Skeletal muscle cell (primary cell): ENCODE results near the gene WWC2.
A peak's percentile ranks its signal among the peaks of the same experiment; 100 is the strongest.
"Not testable (repeated sequence)": the region's sequence is repeated elsewhere in the genome, so short reads cannot be mapped to it uniquely, and the experiment has no call there.

Experiments
- DNase-seq: peaks from one replicate; pipeline ENCODE4 v3.0.0-alpha.2; 2010; ENCODE audit warnings: low read depth
- H3K4me3 ChIP-seq: 2 replicates; pipeline ENCODE4 v1.5.1; 2011; ENCODE audit warnings: low read depth, mild to moderate bottlenecking, control low read depth, low read length, moderate library complexity

The WWC2 gene

DNA sequence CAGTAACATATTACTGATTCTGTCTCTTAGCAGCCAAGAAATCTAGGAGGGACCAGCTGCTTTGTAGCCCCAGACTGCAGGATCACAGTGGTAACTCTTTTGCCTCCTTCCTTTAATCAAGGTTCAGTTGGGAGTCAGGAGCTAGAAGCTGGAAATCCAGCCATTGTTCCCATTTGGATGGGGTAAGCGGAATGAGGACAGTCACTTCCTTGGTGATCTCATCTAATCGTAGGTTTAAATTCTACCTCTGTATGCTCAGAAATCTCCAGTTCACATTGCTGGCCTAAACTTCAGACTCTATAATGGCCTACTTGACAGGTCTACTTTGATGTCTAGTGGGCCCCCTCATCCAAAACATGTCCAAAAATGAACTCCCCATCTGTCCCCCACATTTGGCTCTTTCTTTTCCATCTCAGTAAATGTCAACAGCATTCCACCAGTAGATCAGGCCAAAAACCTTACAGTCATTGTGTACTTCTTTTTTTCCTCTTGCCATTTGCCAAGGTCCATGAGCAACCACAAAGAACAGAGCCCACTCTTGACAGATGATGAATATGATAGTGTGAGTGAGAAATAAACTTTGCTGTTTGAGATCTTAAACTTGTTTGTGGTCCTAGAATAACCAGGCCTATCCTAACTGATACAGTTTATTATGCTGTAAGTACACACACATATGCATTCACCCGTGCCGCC, 40.1 kb downstream of the WWC2 start:
- no peak overlapping the region for H3K4me3 ChIP-seq
- no peak for DNase-seq

DNA sequence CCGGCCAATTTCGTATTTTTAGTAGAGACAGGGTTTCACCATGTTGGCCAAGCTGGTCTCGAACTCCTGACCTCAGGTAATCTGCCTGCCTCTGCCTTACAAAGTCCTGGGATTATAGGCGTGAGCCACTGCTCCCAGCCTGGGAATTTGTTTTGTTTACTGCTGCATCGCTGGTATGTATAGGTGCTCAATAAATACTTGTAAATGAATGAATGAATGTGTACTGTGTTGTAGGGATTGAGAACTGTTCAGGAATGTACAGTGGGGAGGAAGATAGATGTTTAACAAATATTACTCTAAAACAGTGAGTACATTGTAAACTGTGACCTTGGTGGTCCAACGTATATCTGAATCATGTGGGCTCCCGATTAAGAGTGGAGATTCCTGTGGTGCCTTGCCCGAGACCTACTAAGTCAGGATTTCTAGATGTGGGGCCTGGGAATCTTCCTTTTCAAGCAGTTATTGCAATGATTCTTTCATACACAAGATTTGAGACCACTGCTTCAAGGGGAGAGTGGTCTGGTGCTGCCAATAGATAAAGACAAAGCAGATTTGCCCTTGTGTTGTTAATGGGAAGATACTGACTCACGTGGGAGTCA, 41.0 kb downstream of the WWC2 start:
- DNase-seq: no peak
- no peak overlapping the region for H3K4me3 ChIP-seq

- H3K4me3 ChIP-seq: no peak overlapping the region
- no peak for DNase-seq
Observed at GRCh38 chr4:183140911-183141320, 41.9 kb downstream of the WWC2 start.

- no peak for DNase-seq
- H3K4me3 ChIP-seq: no peak overlapping the region
Observed at GRCh38 chr4:183141997-183142396, 42.9 kb downstream of the WWC2 start.

DNA sequence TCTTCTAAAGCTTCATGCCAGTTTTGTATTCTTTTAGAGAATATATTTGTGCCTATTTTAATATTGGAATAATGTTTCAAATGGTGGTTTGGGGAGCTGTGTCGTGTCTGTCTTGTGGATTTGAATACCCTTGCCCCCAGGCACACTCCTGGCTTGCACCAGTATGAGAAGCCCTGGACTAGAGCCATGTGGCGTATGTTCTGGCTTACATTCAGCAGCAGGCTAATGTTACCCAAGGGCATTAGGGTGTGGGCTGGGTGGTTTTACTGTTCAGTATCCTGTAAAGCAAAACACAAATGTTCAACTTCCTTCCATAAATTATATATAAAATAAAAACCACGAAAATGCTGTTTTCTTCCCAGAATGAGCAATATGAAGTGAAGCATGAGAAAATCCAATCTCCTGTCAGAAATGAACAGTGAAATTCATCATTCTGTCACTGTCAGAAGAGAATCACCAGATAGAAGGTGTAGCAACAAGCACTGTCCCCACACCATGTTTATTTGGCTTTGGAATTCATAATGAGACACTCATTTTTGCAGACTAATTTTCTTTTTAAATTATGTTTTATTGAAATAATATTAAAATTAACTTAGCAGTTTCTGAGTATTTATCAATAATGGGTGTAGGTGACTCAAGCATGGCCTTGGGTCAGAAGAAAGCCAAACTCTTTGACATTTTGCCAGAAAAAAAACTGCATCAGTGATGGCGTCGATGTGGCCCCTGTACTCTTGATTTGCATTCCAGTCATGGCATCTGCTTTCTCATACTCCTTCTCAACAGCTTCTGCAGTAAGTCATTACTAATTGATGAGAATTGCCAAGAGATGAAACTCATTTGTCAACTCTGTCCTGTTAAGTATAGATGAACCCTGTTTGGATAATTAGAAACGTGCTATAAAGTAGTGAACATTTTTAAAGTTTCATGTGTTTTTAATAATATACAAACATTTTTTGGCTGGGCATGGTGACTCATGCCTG, 43.8 kb downstream of the WWC2 start:
- DNase-seq: peak; percentile 83

GRCh38 chr4:183144787-183145186, 45.7 kb downstream of the WWC2 start:
- DNase-seq: no peak
- no peak overlapping the region for H3K4me3 ChIP-seq

More for the DNA sequence above, 43.8 kb downstream of the WWC2 start:
- no peak overlapping the region for H3K4me3 ChIP-seq

- DNase-seq: no peak
- H3K4me3 ChIP-seq: no peak overlapping the region
Observed at GRCh38 chr4:183145773-183146172, 46.7 kb downstream of the WWC2 start.

DNA sequence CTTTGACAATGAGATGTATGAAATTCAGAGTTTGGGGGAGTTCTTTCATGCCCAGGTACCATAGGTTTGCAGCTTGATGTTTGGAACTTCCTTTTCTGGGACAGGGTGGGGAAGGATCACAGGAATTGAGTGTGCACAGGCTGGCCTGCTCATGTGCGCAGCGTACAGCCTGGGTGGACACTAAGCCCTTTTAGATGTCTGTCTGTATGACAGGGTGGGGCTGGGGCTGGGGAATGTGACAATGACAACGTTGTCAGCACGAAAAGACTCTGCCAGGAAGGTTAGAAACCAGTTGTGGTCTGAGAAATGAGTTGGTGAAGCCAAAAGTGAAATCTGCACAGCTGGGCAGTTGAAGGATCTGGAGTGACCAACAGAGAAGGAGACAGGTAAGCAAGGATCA, 47.4 kb downstream of the WWC2 start:
- no peak overlapping the region for H3K4me3 ChIP-seq
- DNase-seq: no peak

DNA sequence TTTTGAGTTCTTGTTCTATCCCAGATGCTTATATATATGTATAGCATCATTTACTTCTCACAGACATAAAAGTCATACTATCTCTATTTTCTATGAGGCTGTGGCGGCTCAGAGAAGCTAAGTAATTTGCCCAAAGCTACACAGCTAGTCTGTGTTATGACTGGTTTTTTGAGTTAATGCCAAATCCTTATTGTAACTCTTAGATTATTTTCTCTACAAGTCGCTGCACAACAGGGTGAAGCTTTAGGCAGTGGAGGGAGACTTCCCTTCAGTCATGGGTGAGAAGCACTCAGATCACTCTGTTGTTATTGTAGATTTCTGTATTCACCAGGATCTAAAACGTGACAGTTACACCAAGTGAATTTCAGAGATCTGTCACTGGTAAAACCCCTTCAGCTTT, 48.1 kb downstream of the WWC2 start:
- H3K4me3 ChIP-seq: no peak overlapping the region
- no peak for DNase-seq

GRCh38 chr4:183147983-183148382, 48.9 kb downstream of the WWC2 start:
- no peak for DNase-seq
- H3K4me3 ChIP-seq: no peak overlapping the region

DNA sequence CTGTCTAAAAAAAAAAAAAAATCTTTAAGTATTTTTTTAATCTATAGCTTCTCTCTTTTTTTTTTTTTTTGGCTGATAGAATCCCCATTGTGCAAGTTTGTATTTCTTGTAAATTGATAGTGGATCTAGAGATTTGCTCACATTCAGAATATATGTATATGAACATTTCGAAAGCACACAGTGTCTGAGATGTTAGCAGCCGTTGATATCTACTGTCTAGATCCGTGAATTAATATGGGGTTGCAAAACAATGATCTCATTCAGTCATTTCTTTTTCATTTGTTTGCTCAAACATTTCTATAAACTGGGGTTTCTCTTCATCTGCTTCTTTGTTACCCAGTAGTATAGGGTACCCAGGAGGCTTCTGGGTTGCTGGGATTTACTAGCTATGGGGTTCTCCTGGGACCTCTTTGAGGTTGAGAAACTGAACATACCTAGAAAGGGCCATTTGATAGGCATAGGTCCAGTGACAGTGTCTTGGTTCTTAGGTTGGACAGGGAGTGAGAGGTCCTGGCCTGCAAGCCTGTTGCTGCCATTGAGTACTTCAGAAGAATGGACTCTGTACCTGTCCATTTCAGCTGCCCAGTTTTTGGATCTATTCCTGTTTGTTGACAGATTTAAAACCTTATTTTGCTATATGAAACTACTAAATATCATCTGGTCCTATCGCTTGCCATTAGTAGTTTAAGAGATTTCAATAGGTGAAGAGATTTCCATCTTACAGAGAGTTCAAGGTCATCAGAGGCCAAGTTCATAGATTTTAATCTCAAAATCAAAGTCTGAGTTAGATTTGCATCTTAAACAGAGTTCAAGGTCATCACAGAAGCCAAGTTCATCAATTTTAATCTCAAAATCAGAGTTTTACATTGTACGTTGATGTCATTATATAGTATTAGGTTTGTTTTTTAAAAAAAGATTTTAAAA, 50.8 kb downstream of the WWC2 start:
- H3K4me3 ChIP-seq: no peak overlapping the region
- DNase-seq: no peak

DNA sequence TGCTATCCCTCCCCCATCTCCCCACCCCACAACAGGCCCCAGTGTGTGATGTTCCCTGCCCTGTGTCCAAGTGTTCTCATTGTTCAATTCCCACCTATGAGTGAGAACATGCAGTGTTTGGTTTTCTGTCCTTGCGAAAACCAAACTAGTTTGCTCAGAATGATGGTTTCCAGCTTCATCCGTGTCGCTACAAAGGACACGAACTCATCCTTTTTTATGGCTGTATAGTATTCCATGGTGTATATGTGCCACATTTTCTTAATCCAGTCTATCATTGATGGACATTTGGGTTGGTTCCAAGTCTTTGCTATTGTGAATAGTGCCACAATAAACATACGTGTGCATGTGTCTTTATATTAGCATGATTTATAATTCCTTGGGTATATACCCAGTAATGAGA, 51.6 kb downstream of the WWC2 start:
- H3K4me3 ChIP-seq, DNase-seq: not testable (repeated sequence)

DNA sequence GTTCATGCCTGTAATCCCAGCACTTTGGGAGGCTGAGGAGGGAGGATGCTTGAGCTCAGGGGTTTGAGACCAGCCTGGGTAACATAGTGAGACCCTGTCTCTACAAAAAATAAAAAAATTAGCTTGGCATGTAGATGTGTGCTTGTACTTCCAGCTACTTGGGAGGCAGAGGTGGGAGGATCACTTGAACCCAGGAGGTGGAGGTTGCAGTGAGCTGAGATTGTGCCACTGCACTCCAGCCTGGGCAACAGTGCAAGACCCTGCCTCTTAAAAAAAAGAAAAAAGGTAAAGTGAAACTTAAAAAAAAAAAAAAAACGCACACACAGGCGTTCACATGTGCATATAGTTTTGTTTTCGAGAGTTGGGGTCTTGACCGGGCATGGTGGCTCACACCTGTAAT, 53.2 kb downstream of the WWC2 start:
- H3K4me3 ChIP-seq, DNase-seq: not testable (repeated sequence)

DNA sequence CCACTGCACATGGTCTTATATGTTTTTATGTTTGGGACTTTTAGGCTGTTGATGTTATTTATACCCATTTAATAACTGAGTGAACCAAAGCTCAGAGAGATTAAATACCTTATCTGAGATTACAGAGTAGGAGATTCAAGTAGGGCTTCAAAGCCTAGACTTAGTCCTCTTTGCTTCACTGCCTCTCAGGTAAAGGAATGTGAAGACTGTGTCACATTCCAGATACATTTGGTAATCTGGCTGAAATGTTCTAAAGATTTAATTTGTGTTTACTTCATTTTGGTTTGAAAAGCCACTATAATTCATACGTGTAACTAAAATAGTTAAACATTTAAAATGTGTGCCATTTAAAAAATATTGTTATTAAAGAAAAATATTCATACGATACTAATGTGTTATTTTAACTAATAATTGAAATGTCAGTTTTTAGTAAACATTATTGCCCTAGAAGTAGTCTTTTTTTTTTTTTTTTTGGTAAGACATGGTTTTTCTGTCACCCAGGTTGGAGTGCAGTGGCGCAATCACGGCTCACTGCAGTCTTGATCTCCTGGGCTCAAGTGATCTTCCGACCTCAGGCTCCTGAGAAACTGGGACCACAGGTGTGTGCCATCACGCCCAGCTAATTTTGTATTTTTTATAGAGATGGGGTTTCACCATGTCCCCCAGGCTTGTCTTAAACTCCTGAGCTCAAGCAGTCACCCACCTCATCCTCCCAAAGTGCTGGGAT, 54.3 kb downstream of the WWC2 start:
- no peak for DNase-seq
- H3K4me3 ChIP-seq: no peak overlapping the region

GRCh38 chr4:183154701-183155391, 55.8 kb downstream of the WWC2 start:
- H3K4me3 ChIP-seq: no peak overlapping the region
- no peak for DNase-seq

- DNase-seq: no peak
- H3K4me3 ChIP-seq: no peak overlapping the region
Observed at GRCh38 chr4:183155450-183156184, 56.6 kb downstream of the WWC2 start.

DNA sequence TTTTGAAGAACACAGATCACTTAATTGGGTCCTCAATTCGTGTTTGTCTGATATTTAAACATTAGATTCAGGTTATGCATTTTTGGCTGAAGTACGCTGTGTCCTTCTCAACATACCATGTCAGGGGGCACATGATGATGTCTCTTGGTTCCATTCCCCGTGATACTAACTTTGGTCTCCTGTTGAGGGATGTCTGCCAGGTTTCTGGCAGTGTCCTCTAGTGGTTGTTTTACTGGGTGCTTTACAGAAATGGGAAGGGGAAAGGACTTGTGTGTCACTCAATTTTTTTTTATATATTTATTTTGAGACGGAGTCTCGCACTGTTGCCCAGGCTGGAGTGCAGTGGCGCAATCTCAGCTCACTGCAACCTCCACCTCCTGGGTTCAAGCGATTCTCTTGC, 58.2 kb downstream of the WWC2 start:
- H3K4me3 ChIP-seq: no peak overlapping the region
- DNase-seq: no peak
